Lower lobe of right lung (tissue), 2 donors: ENCODE data around the gene MED4. TPM values are rescaled to one million over a fixed set of nuclear protein-coding genes. Genes with fewer than 3 reads are reported as not detected.

Experiments
- ATAC-seq, 2 donors: fragments of 200-7000 bp; cut with Tn5 transposase; one replicate each; pipeline ENCODE4 v1.9.1; 2020 to 2022; ENCODE audit warnings: mild to moderate bottlenecking in 2 of 2, moderate library complexity in 2 of 2
- DNase-seq: peaks from one replicate; pipeline ENCODE4 v3.0.0-alpha.2; 2020
- H3K27ac ChIP-seq: fragments of 200-600 bp; one replicate; pipeline ENCODE4 v1.8.0; 2022
- H3K27me3 ChIP-seq: fragments of 200-600 bp; one replicate; pipeline ENCODE4 v1.8.0; 2022; ENCODE audit warnings: low read depth
- H3K36me3 ChIP-seq: fragments of 200-600 bp; one replicate; pipeline ENCODE4 v1.8.0; 2022; ENCODE audit warnings: mild to moderate bottlenecking
- H3K4me1 ChIP-seq: fragments of 200-600 bp; one replicate; pipeline ENCODE4 v1.8.0; 2022
- H3K4me3 ChIP-seq: fragments of 200-600 bp; one replicate; pipeline ENCODE4 v1.8.0; 2022; ENCODE audit warnings: mild to moderate bottlenecking
- H3K9me3 ChIP-seq: fragments of 200-600 bp; one replicate; pipeline ENCODE4 v1.8.0; 2022
- CTCF ChIP-seq: fragments of 200-600 bp; IDR thresholded peaks from one replicate; pipeline ENCODE4 v1.8.0; 2022; ENCODE audit warnings: antibody characterized with exemption, mild to moderate bottlenecking
- intact Hi-C: fragments of 100-400 bp; cut with DNase I; formaldehyde crosslinking; loops from one replicate; pipeline ENCODE4 v1.11.0; 2022
- total RNA-seq: library from RNA; stranded (reverse); fragmentation: NEBNext Ultra II Directional; extraction: Animal tissue kit (Norgen Biotek cat#: 25700); gene quantifications from one replicate; pipeline ENCODE4 v1.2.1, GENCODE V29; 2021
- donor health status: DM: no; HTN: yes; CAD: no; lungs with severe emphysema.

The MED4 gene
- total RNA-seq, 1 donor from 2014 or later: 41.4 TPM

GRCh38 chr13:48037346-48038173, 57.3 kb downstream of the MED4 start, which contains the start of gene NUDT15:
NUDT15 (plus strand) TSS chr13:48037726; CDS start chr13:48037747, 21 bp downstream.
- Histone ChIP-seq H3K27ac (peak within 1 kb of the TSS; percentile 92), H3K36me3 (peaks cover 16% of the 10 kb centered on the region), H3K4me3 (peak within 1 kb of the TSS; percentile 60), H3K9me3 (no peaks in the 10 kb centered on the region), H3K4me1 (peaks cover 14% of the 10 kb centered on the region), H3K27me3 (no peaks in the 10 kb centered on the region)
- intact Hi-C loops: no loop called here
- peak; percentile 97 for TF ChIP-seq CTCF
- ATAC-seq (peak; percentile 99 to 100), DNase-seq (peak; percentile 97)

GRCh38 chr13:48029859-48030258, 65.0 kb downstream of the MED4 start:
- intact Hi-C loops: no loop called here

GRCh38 chr13:48028066-48028465, 66.8 kb downstream of the MED4 start:
- Histone ChIP-seq H3K9me3 (no peaks in the 10 kb centered on the region), H3K36me3 (no peaks in the 10 kb centered on the region), H3K4me1 (no peaks in the 10 kb centered on the region), H3K27ac (no peak overlapping the region), H3K4me3 (no peak overlapping the region), H3K27me3 (no peaks in the 10 kb centered on the region)
- intact Hi-C loops: no loop called here
- TF ChIP-seq CTCF: no peak
- ATAC-seq (no peak), DNase-seq (no peak)

More at GRCh38 chr13:48029859-48030258, 65.0 kb downstream of the MED4 start:
- Histone ChIP-seq H3K4me3 (no peak overlapping the region), H3K27me3 (no peaks in the 10 kb centered on the region), H3K9me3 (no peaks in the 10 kb centered on the region), H3K36me3 (no peaks in the 10 kb centered on the region), H3K27ac (no peak overlapping the region), H3K4me1 (no peaks in the 10 kb centered on the region)
- DNase-seq: no peak
- no peak for TF ChIP-seq CTCF
- no peak for ATAC-seq

Other genes with a start within 250 kb of the MED4 start
- 36.7 TPM for gene SUCLA2, start 93.8 kb downstream of the MED4 start, total RNA-seq
- gene NUDT15, start 57.4 kb downstream of the MED4 start, total RNA-seq: 11.6 TPM
- 834 TPM for gene ITM2B, start 138.1 kb upstream of the MED4 start, total RNA-seq
- gene RB1, start 208.6 kb upstream of the MED4 start, total RNA-seq: 38.1 TPM